Esophagus muscularis mucosa (tissue), 4 donors: ENCODE data around the gene ARG1.

Source experiments
- EP300 ChIP-seq: sonication (generic); formaldehyde crosslinking; IDR thresholded peaks from one replicate; pipeline ENCODE4 v1.6.1; 2017; ENCODE audit warnings: antibody characterized with exemption
- POLR2A ChIP-seq: fragments of 450-650 bp; IDR thresholded peaks from one replicate; pipeline ENCODE4 v1.6.1; 2017; ENCODE audit warnings: antibody characterized with exemption, moderate library complexity, mild to moderate bottlenecking, low read depth
- TF ChIP-seq, protein P1 (sequence below), 3 experiments: fragments of 200-600 bp in 2 of 3; fragments of 450-650 bp in 1 of 3; sonication (generic) in 2 of 3; IDR thresholded peaks; one replicate each; pipeline ENCODE4 v1.5.1; 2017 to 2019; ENCODE audit warnings: antibody characterized with exemption in 3 of 3, mild to moderate bottlenecking in 2 of 3, moderate library complexity in 1 of 3

DNA sequence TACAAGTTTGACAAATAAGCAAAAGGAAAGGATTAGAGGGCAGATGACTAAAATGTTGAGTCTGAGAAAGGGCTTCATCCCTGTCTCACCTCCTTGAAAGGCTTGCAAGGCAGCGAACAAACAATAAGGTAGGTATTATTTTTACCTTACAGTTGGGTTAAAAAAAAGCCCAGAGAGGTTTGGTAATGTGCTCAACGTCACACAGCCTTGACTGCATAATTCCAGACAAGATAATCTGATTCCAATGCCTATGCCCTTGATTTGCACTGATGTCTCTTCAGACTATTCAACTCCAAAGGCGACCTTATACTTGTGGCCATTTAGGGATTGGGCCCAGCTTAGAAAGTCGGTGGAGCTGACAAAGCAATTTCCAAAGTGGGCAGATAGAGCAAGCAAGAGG is 1.7 kb downstream of the ARG1 start:
- no peak for TF ChIP-seq EP300
- TF ChIP-seq, protein P1, sequence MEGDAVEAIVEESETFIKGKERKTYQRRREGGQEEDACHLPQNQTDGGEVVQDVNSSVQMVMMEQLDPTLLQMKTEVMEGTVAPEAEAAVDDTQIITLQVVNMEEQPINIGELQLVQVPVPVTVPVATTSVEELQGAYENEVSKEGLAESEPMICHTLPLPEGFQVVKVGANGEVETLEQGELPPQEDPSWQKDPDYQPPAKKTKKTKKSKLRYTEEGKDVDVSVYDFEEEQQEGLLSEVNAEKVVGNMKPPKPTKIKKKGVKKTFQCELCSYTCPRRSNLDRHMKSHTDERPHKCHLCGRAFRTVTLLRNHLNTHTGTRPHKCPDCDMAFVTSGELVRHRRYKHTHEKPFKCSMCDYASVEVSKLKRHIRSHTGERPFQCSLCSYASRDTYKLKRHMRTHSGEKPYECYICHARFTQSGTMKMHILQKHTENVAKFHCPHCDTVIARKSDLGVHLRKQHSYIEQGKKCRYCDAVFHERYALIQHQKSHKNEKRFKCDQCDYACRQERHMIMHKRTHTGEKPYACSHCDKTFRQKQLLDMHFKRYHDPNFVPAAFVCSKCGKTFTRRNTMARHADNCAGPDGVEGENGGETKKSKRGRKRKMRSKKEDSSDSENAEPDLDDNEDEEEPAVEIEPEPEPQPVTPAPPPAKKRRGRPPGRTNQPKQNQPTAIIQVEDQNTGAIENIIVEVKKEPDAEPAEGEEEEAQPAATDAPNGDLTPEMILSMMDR (IDR thresholded peaks at IDR 0.05), result no peak
- TF ChIP-seq POLR2A, result no peak
